ENCODE results near the gene OR2AG1.
"Not testable (repeated sequence)": the region's sequence is repeated elsewhere in the genome, so short reads cannot be mapped to it uniquely, and the experiment has no call there.

Gene OR2AG1

GRCh38 chr11:6780829-6781228 is 2.0 kb upstream of the OR2AG1 start:
- no peak for FAIRE-seq

GRCh38 chr11:6790546-6790945 is 7.7 kb downstream of the OR2AG1 start:
- no peak for DNase-seq (ENCODE audit: low spot score)
- FAIRE-seq: no peak

More at GRCh38 chr11:6780829-6781228, 2.0 kb upstream of the OR2AG1 start:
- DNase-seq (ENCODE audit: low spot score): no peak

GRCh38 chr11:6794639-6795038 is 11.8 kb downstream of the OR2AG1 start:
- DNase-seq (ENCODE audit: low spot score) (no peak), FAIRE-seq (peak; percentile 40)

GRCh38 chr11:6799402-6799801 is 16.6 kb downstream of the OR2AG1 start, which contains the start of gene OR6A2:
TSS of gene OR6A2 (minus strand) at chr11:6799689. CDS start at chr11:6795708, 3,981 bp downstream.
- FAIRE-seq (no peak), DNase-seq (ENCODE audit: low spot score) (peak; percentile 11)

- FAIRE-seq; DNase-seq (ENCODE audit: low spot score): not testable (repeated sequence)
Observed at GRCh38 chr11:6801075-6801474, 18.3 kb downstream of the OR2AG1 start.

- peak; percentile 59 for DNase-seq (ENCODE audit: low spot score)
- no peak for FAIRE-seq
Observed at GRCh38 chr11:6812390-6813005, 29.7 kb downstream of the OR2AG1 start.

GRCh38 chr11:6813656-6814055 is 30.8 kb downstream of the OR2AG1 start:
- FAIRE-seq (no peak), DNase-seq (ENCODE audit: low spot score) (no peak)

GRCh38 chr11:6817694-6818093 is 34.9 kb downstream of the OR2AG1 start:
- FAIRE-seq (no peak), DNase-seq (ENCODE audit: low spot score) (no peak)

- no peak for FAIRE-seq
- DNase-seq (ENCODE audit: low spot score): no peak
Observed at GRCh38 chr11:6818967-6819366, 36.1 kb downstream of the OR2AG1 start.

GRCh38 chr11:6824136-6824823 is 41.5 kb downstream of the OR2AG1 start:
- FAIRE-seq: no peak
- DNase-seq (ENCODE audit: low spot score): no peak

- FAIRE-seq (no peak), DNase-seq (ENCODE audit: low spot score) (peak; percentile 23)
Observed at GRCh38 chr11:6825231-6825744, 42.5 kb downstream of the OR2AG1 start.

- DNase-seq (ENCODE audit: low spot score) (no peak), FAIRE-seq (no peak)
Observed at GRCh38 chr11:6828103-6828502, 45.3 kb downstream of the OR2AG1 start.

GRCh38 chr11:6833356-6833755 is 50.5 kb downstream of the OR2AG1 start:
- no peak for FAIRE-seq
- no peak for DNase-seq (ENCODE audit: low spot score)

- FAIRE-seq (no peak), DNase-seq (ENCODE audit: low spot score) (no peak)
Observed at GRCh38 chr11:6834021-6834420, 51.2 kb downstream of the OR2AG1 start.
